GM12864 (cell line): ENCODE measurements around the gene TALDO1.

Experiments used
- DNase-seq: peaks from one replicate; pipeline ENCODE4 v3.0.0-alpha.2; 2011; ENCODE audit warnings: low read depth
- H3K4me3 ChIP-seq: 2 replicates; pipeline ENCODE4 v1.5.1; 2011; ENCODE audit warnings: mild to moderate bottlenecking, low read depth, low read length, control low read depth
- CTCF ChIP-seq: IDR thresholded peaks from 2 replicates; pipeline ENCODE4 v1.5.1; 2011; ENCODE audit warnings: low read depth, mild to moderate bottlenecking, moderate library complexity, low read length, control low read depth, inconsistent platforms; ENCODE audit errors: missing control alignments

TALDO1 gene

GRCh38 chr11:720017-720641 lies 27.1 kb upstream of the TALDO1 start:
- TF ChIP-seq CTCF: no peak
- no peak overlapping the region for H3K4me3 ChIP-seq
- no peak for DNase-seq

GRCh38 chr11:720642-721246 lies 26.5 kb upstream of the TALDO1 start:
- DNase-seq: no peak
- no peak for TF ChIP-seq CTCF
- no peak overlapping the region; the same call in 1 of the 2 replicates for H3K4me3 ChIP-seq

- DNase-seq: no peak
- TF ChIP-seq CTCF: no peak
- no peak overlapping the region; the same call in 1 of the 2 replicates for H3K4me3 ChIP-seq
These were observed 26.0 kb upstream of the TALDO1 start for GRCh38 chr11:721247-721740.

GRCh38 chr11:721741-722345 lies 25.4 kb upstream of the TALDO1 start:
- no peak for DNase-seq
- TF ChIP-seq CTCF: no peak
- no peak overlapping the region for H3K4me3 ChIP-seq

GRCh38 chr11:722346-722811 lies 24.9 kb upstream of the TALDO1 start:
- H3K4me3 ChIP-seq: no peak overlapping the region
- no peak for TF ChIP-seq CTCF
- DNase-seq: no peak

GRCh38 chr11:723120-723883 lies 24.0 kb upstream of the TALDO1 start:
- DNase-seq: no peak
- H3K4me3 ChIP-seq: no peak overlapping the region
- TF ChIP-seq CTCF: peak; percentile 53
